Right kidney (tissue), 1 donor: ENCODE results near the gene AASS.

Source experiments
- DNase-seq: peaks from one replicate; pipeline ENCODE4 v3.0.0-alpha.2; 2016

Gene AASS

DNA sequence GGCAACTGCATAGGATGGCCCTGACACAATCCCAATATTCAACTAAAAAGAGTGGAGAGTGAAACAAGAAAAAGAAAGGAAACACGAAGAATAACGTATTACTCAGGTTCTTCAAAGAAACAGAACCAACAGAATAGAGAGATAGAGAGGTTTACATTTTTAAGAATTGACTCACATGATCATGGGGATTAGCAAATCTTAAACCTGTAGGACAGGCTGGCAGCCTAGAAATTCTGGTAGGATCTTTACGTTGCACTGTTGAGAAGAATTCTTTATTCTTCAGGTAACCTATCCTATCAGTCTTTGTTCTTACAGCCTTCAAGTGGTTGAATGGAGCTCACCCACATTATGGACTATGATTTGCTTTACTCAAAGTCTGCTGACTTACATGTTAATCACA lies 103.9 kb downstream of the AASS start:
- DNase-seq, result no peak

DNA sequence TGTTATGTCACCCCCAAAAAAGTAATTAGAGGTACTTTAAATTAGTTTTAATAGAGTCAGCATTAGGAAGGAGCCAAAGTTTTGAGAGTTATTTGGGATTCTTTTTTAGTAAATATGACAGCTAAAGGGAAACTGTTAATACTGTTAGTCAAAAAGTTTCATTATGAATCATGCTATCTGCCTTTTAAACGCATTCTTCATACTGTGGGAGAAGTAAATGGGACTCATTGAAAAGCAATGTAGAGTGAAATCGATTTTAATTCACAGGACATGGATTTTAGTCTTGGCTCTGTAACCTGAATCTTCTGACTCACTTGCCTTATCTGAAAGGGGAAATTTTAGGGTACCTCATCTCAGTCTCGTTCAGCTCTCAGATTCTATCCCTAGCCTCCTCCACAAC lies 105.1 kb downstream of the AASS start:
- no peak for DNase-seq

DNA sequence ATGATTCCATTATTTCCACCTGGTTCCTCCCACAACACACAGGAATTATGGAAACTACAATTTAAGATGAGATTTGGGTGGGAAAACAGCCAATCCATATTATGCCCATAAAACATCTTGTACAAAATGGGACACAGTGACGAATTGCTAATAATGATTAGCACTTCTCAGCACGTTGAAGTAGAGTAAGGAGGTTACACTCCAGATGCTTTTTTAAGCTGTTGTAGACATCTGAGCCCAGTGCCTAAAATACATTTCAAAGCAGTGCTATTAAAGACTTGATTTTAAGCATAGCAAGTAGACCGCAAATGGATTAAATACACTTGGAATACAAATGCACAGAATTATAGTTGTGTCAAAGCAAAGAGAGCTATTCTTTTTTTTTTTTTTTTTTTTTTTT lies 105.9 kb downstream of the AASS start:
- DNase-seq, result no peak

DNA sequence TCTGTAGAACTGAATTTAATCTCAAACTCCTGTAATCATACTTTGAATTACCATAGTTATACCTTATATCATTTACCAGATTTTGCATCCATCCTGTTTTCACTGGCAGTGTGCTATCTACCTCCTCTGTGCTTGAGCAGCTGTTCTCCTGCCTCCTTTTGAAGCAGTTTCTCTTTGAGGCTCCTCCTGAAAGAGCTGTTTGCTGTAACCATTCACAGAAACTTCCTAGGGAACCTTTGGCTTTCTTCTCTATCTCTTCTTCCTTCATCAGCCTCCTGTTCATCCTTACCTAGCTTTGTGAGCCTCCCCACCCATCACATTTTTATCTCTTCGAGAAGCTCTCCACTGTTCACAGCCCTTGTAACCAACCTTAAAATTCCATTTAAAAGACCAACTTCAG lies 108.2 kb downstream of the AASS start:
- DNase-seq, result no peak

DNA sequence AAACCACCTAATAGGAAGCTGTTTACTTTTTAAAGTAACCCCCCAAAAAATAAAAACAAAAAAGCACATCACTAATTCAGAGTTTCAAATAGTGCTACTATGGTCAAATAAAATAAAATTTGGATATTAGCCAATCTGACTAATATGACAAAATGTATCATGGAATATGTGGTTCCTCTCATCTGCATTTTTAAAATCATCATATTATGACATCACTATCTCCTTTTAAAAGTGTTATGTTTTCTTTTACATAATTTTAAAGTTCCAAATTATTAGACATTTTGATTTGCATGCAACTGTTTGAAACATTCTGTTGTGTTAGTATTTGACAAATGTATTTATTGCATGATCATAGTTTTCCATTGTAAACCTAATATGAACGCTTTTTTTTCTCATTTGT lies 110.4 kb downstream of the AASS start:
- no peak for DNase-seq

DNA sequence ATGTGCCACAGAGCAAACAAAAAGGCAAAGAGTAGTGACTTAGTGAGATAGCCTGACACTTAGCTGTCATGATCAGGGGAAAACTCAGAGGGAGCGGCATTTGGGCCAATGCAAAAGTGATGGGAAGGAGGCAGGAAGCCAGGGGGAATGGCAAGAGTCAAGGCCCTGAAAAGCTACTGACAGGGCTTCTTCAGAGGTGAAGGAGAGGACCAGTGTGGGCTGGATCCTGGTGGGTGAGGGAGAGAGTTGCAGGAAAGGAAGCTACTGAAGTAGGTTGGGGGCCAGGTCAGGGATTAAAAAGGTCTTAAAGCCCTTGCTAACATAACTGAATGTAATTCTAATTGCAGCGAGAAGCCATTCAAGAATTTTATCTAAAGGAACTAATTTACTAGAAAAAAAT lies 117.0 kb downstream of the AASS start:
- no peak for DNase-seq
